Upper lobe of left lung (tissue), 6 donors: Measurements from ENCODE around the gene C6orf136. TPM values are rescaled to one million over a fixed set of nuclear protein-coding genes. Genes with fewer than 3 reads are reported as not detected.

Source experiments
- ATAC-seq, 2 donors: fragments of 200-7000 bp; cut with Tn5 transposase; one replicate each; pipeline ENCODE4 v1.9.1; 2022; ENCODE audit warnings: mild to moderate bottlenecking in 2 of 2, moderate library complexity in 2 of 2; ENCODE audit not compliant: low FRiP score in 2 of 2
- DNase-seq, 2 donors: peaks; one replicate each; pipeline ENCODE4 v3.0.0-alpha.2; 2019 to 2020
- H3K27ac ChIP-seq, 4 donors: fragments of 200-600 bp; sonication (generic); one replicate each; pipeline ENCODE4 v1.5.1; 2016 to 2019
- H3K27me3 ChIP-seq, 4 donors: fragments of 200-600 bp; sonication (generic); one replicate each; pipeline ENCODE4 v1.5.1; 2017 to 2019
- H3K36me3 ChIP-seq, 4 donors: fragments of 200-600 bp; sonication (generic); one replicate each; pipeline ENCODE4 v1.5.1; 2016 to 2019
- H3K4me1 ChIP-seq, 4 donors: fragments of 200-600 bp; sonication (generic); one replicate each; pipeline ENCODE4 v1.5.1; 2018 to 2019
- H3K4me3 ChIP-seq, 4 donors: fragments of 200-600 bp; sonication (generic); one replicate each; pipeline ENCODE4 v1.5.1; 2017 to 2019; ENCODE audit warnings: mild to moderate bottlenecking in 2 of 4, moderate library complexity in 1 of 4
- H3K9me3 ChIP-seq, 4 donors: fragments of 200-600 bp; sonication (generic); one replicate each; pipeline ENCODE4 v1.5.1; 2018 to 2019
- EP300 ChIP-seq, 4 donors: sonication (generic); formaldehyde crosslinking; IDR thresholded peaks; one replicate each; pipeline ENCODE4 v1.5.1; 2017; ENCODE audit warnings: antibody characterized with exemption in 4 of 4, control low read depth in 2 of 4
- POLR2A ChIP-seq, 4 donors: fragments of 450-650 bp; IDR thresholded peaks; one replicate each; pipeline ENCODE4 v1.5.1; 2016 to 2017; ENCODE audit warnings: antibody characterized with exemption in 4 of 4, mild to moderate bottlenecking in 2 of 4
- POLR2AphosphoS5 ChIP-seq, 2 donors: sonication (generic); formaldehyde crosslinking; IDR thresholded peaks; one replicate each; pipeline ENCODE4 v1.5.1; 2017; ENCODE audit warnings: antibody characterized with exemption in 2 of 2
- WGBS, 2 donors: methylation state at CpG; one replicate each; pipeline ENCODE4 v1.1.5; 2017 to 2018; 5-methylcytosine and 5-hydroxymethylcytosine counted together
- total RNA-seq, 6 donors: library from RNA; depleted of rRNA in 4 of 6; stranded (reverse); fragments of >200 nt in 4 of 6; gene quantifications; one replicate each; pipeline versions ENCODE4 v1.1.0 to v1.2.1, GENCODE V29; 2016 to 2021
- TF ChIP-seq, protein P1 (sequence below), 6 experiments: fragments of 450-650 bp in 4 of 6; fragments of 200-600 bp in 2 of 6; sonication (generic) in 2 of 6; IDR thresholded peaks; one replicate each; pipeline ENCODE4 v1.5.1; 2016 to 2019; ENCODE audit warnings: antibody characterized with exemption in 6 of 6
- donor health status: DM: no; HTN: no; CAD: no; lungs with moderate emphysema.
- donor health status: DM: no; HTN: yes; CAD: no; lungs with severe emphysema.

The C6orf136 gene
- total RNA-seq, 6 donors from 2014 or later: 8.8 to 57.6 (median 15.2) TPM

DNA sequence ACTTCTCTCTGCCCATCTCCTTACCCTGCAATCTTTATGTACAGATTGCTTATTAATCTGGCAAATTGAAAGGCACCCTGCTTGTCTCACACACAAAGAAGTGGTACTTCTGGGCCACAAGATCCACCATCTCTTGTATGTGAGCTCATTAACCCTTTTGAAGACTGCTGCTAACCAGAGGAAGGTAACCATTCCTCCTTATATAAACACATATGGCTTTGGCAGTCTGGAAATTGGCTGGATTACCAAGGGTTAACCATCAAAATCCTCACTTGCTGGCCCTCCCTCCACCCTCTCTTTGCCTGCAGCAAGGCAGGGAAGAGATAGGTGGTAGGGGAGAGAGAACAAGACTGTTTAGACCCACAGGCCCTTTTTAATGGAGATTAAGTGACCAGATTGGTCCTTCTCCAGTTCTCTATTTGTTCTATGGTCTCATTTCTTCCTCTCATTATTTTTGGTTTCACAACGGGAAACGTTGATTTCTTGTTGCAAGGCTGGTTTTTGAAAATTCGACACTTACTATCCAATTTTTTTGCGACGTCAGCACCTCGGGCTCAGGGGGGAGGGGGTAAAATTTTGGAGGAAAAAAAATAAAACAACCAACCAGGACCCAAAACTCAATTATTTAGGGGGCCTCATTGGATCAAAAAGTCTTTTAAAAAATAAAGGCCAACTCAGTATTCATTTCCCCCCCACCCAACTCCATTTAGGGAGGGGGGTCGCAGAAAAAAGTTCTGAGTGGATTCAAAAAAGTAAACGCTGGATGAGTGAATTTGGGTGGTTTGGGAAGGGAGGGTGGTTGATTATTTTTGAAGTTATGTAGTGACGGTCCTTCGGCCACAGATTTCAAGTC lies 30.7 kb upstream of the C6orf136 start:
- peak overlapping the region; percentile 67 to 87 (median 75) for H3K4me3 ChIP-seq
- WGBS, 2 donors: 0 to 1% methylated on average over 10 of the region's 10 CpGs
- H3K27me3 ChIP-seq: no peaks in the 10 kb centered on the region
- DNase-seq (no peak), ATAC-seq (no peak)
- peaks cover 12 to 40% (median 21%) of the 10 kb centered on the region in 4 donors for H3K36me3 ChIP-seq
- TF ChIP-seq POLR2A (IDR thresholded peaks at IDR 0.05): peak in 3 of 4 donors; percentile 7 to 32 (median 18)
- TF ChIP-seq, protein P1, sequence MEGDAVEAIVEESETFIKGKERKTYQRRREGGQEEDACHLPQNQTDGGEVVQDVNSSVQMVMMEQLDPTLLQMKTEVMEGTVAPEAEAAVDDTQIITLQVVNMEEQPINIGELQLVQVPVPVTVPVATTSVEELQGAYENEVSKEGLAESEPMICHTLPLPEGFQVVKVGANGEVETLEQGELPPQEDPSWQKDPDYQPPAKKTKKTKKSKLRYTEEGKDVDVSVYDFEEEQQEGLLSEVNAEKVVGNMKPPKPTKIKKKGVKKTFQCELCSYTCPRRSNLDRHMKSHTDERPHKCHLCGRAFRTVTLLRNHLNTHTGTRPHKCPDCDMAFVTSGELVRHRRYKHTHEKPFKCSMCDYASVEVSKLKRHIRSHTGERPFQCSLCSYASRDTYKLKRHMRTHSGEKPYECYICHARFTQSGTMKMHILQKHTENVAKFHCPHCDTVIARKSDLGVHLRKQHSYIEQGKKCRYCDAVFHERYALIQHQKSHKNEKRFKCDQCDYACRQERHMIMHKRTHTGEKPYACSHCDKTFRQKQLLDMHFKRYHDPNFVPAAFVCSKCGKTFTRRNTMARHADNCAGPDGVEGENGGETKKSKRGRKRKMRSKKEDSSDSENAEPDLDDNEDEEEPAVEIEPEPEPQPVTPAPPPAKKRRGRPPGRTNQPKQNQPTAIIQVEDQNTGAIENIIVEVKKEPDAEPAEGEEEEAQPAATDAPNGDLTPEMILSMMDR (IDR thresholded peaks at IDR 0.05): no peak
- TF ChIP-seq EP300 (IDR thresholded peaks at IDR 0.05): no peak
- no peaks in the 10 kb centered on the region for H3K9me3 ChIP-seq
- H3K4me1 ChIP-seq: peaks cover 43 to 52% (median 44%) of the 10 kb centered on the region in 4 donors
- peak overlapping the region; percentile 95 to 98 (median 96) for H3K27ac ChIP-seq

DNA sequence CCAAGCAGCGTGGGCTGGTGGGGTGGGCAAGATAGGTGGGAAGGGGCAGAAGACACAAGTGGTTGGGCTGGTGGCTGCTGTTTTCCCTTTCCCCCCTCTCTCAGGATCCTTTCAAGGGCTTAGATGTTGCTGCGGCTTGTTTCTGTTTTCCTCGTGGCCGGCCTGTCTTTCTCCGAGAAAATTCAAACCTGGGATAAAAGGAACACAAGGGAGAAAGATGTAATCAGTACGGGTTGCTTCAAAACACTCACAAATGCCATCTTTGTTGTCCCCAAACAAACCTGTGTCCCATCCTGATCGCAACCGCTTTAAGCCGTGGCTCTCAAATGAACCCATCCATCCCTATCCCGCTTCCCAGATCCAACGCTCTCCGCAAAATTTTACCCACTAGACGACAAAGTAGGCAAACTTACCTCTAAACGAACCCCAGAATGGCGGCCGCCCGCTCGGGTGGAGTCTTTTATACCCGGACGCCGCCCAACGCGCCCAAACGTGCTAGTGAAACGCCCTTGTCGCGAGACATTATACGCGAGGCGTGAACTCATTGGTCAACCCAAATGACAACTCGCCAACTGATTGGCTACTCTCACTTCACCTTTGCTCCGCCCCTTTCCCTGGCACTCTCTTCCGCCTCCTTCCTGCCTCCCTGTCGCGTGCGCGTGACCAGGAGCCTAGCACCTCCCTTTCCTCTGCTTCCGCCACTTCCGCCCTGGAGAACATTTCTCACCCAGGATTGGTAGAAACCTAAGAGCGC lies 29.9 kb upstream of the C6orf136 start, which contains the start of gene PPP1R10:
TSS of gene PPP1R10 (minus strand) at position 433 of the 754 bp plus-strand sequence. CDS start 7,299 bp downstream, outside the sequence.
- TF ChIP-seq, protein P1 (IDR thresholded peaks at IDR 0.05): no peak
- TF ChIP-seq POLR2AphosphoS5 (IDR thresholded peaks at IDR 0.05) (peak; percentile 99 to 100), EP300 (IDR thresholded peaks at IDR 0.05) (peak in 1 of 4 donors; percentile 73), POLR2A (IDR thresholded peaks at IDR 0.05) (peak; percentile 97 to 100 (median 99))
- 0% methylated on average over 40 of the region's 40 CpGs for WGBS, 2 donors
- peak within 1 kb of the TSS; percentile 95 to 98 (median 96) for H3K27ac ChIP-seq
- ATAC-seq (peak; percentile 94 to 97), DNase-seq (peak; percentile 96 to 99)
- peak within 1 kb of the TSS; percentile 67 to 87 (median 78) for H3K4me3 ChIP-seq
- peaks cover 37 to 45% (median 38%) of the 10 kb centered on the region in 4 donors for H3K4me1 ChIP-seq
- peaks cover 12 to 48% (median 27%) of the 10 kb centered on the region in 4 donors for H3K36me3 ChIP-seq
- H3K9me3 ChIP-seq: no peaks in the 10 kb centered on the region
- H3K27me3 ChIP-seq: no peaks in the 10 kb centered on the region

- Histone ChIP-seq H3K27ac (peak within 1 kb of the TSS; percentile 95 to 98 (median 96)), H3K4me3 (peak within 1 kb of the TSS; percentile 67 to 87 (median 78)), H3K4me1 (peaks cover 30 to 38% (median 31%) of the 10 kb centered on the region in 4 donors), H3K36me3 (peaks cover 18 to 55% (median 31%) of the 10 kb centered on the region in 4 donors), H3K9me3 (no peaks in the 10 kb centered on the region), H3K27me3 (no peaks in the 10 kb centered on the region)
- peak; percentile 94 to 97 for ATAC-seq
- 0 to 1% methylated on average over 34 of the region's 34 CpGs for WGBS, 2 donors
- DNase-seq: peak; percentile 94 to 99
- TF ChIP-seq EP300 (IDR thresholded peaks at IDR 0.05) (peak in 1 of 4 donors; percentile 50), POLR2AphosphoS5 (IDR thresholded peaks at IDR 0.05) (peak; percentile 94), POLR2A (IDR thresholded peaks at IDR 0.05) (peak in 3 of 4 donors; percentile 57 to 82 (median 61))
- TF ChIP-seq, protein P1 (IDR thresholded peaks at IDR 0.05): peak in 2 of 6 experiments; percentile 7 to 15
Measured at GRCh38 chr6:30617565-30618269, 29.2 kb upstream of the C6orf136 start, which contains the start of gene MRPS18B. TSS of gene MRPS18B (plus strand) at chr6:30617840. CDS start at chr6:30617866, 26 bp downstream.

DNA sequence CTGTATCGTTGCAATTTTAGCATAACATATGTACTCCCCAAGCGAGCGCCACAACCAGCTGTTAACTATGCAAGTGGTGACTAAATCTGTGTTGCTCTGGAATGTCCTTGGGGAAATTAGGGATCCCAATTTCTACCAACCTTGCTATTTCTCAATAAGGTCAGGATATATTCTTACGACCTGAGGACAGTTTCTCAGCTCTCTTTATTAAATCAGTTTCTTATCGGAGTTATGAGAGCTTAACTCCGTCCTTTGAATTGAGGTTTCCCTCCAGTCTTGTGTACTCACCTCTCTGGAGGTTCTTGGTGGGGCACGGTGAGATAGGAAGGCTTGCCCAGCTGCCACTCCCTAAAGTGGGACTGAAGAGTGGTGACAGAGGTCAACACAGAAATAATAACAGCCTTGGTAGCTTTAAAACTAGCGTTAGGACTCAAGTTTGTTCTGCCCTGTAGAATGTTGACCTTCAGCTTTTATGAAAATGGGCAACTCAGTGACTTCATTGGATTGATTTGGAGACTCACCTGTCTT lies 28.6 kb upstream of the C6orf136 start:
- Histone ChIP-seq H3K4me1 (peaks cover 23 to 31% (median 25%) of the 10 kb centered on the region in 4 donors), H3K4me3 (peak overlapping the region; percentile 57 to 87 (median 70)), H3K36me3 (peaks cover 23 to 61% (median 35%) of the 10 kb centered on the region in 4 donors), H3K27ac (peak overlapping the region; percentile 95 to 98 (median 96)), H3K27me3 (no peaks in the 10 kb centered on the region), H3K9me3 (no peaks in the 10 kb centered on the region)
- ATAC-seq (no peak), DNase-seq (no peak)
- WGBS, 2 donors: 4 to 8% methylated on average over 8 of the region's 8 CpGs
- TF ChIP-seq, protein P1 (IDR thresholded peaks at IDR 0.05): no peak
- TF ChIP-seq POLR2AphosphoS5 (IDR thresholded peaks at IDR 0.05) (no peak), POLR2A (IDR thresholded peaks at IDR 0.05) (no peak), EP300 (IDR thresholded peaks at IDR 0.05) (no peak)
